ENCODE measurements around the gene AFF3.

DNA sequence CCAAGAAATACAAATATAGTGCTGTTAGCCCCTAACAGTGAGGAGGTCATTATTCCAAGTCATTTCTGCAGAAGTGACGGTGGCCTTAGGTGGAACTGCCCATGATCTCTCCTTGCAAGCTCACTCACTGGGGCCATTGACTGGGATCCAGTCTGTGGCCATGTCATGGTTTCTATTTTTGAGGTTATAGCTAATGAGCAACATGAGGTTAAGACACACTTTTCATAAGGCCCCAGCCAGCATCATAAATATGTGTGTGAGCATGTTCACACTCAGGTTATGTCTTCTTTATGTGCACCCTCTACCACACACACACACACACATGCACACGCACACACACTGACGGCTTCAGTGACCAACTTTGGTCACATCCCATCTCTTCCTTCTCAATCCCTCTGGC lies 484 bp downstream of the AFF3 start:
- TF ChIP-seq CTCF (IDR thresholded peaks at IDR 0.05) (no peak), ZFX (IDR thresholded peaks at IDR 0.05; ENCODE audit: borderline replicate concordance) (no peak)

All from 22Rv1 (cell line).